HG03575 (cell line): ENCODE data around the gene USP24.

ENCODE experiments used
- ATAC-seq: cut with Tn5 transposase; IDR thresholded peaks from one replicate; pipeline ENCODE4 v1.9.1; 2021; ENCODE audit not compliant: unreplicated experiment, insufficient number of reproducible peaks, low FRiP score; ENCODE audit errors: extremely low read depth

Gene USP24

DNA sequence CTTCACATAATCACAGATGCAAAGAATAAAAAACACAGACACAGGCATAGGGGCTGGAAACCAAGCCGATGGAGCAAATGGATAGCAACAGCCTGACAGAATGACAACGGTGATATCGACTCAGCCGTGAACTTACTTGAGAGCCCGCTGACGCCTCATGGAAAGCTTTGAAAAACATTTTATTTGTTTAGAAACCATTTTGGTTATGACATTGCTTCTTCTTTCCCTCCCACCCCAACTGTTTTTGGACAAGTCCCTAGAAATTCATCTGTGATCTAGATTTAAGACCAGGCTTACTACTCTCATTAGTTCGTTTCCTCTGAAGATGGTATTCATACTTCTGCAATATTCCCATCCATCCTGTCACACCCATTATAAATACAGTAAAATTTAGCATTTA is 130.9 kb downstream of the USP24 start:
- ATAC-seq = no peak

DNA sequence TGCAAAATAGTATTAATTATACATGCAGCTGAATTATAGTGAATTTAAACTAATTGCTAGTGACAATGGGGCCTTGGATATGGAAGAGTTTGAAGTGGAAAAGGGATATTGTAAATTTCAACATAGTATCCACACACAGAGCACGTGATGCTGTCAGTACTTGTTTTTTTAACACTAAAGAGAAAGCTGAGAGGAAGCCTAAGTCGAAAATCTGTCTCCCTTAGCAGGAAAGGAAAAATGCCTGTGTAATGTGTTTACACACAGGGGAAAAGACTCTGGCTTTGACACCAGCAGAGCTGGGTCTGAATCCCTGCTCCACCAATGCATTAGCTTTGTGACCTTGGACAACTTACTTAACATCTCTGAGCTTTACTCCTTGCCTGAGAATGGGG is 133.3 kb downstream of the USP24 start:
- no peak for ATAC-seq

GRCh38 chr1:55081188-55081904 is 133.8 kb downstream of the USP24 start:
- ATAC-seq = no peak

DNA sequence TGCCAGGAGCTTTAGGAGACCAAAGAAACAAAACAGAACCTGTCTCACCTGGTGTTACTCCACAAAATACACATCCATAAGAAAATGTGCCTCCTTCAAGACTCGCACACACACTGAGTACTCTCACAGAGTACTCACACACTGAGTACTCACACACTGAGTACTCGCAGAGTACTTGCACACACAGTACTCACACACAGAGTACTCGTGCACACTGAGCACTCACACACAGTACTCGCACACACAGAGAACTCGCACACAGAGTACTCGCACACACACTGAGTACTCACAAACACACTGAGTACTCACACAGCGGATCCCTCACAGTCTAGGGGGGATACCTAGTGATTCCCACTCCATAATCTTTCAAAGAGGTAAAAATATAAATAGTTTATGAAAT is 135.5 kb downstream of the USP24 start:
- ATAC-seq = no peak

DNA sequence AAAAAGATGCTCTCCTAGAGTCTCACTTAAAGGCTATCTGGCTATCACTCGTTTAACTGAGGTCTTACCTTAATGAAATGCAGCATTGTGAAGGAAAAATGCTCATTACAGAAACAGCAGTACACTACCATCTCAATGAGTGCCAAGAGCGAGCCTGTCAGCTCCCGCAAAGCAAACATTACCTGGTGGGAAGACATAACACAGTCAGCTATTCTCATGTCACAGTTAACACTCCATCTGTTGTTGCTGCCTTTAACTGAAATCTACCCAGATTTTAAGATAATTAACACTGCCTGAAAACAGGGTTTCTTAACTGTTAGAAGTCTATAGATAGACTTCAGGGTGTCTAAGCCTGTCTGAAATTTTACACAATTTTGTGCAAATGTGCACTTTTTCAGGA is 136.7 kb downstream of the USP24 start:
- ATAC-seq = no peak

- ATAC-seq = no peak
These were observed 138.8 kb downstream of the USP24 start for GRCh38 chr1:55076356-55076755.

DNA sequence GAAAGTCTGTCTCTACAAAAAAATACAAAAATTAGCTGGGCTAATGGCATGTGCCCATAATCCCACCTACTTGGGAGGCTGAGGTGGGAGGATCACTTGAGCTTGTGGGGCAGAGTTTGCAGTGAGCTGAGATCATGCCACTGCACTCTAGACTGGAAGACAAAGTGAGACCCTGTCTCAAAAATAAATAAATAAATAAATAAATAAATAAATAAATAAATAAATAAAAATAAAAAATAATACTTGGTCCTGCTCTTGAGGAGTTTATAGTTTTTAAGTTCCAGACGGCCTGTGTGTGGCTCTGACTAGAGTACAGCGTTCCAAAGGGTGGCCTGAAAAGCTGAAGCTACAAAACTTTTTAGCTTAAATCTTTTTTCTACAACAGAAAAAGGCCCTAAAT is 140.7 kb downstream of the USP24 start:
- ATAC-seq = no peak

DNA sequence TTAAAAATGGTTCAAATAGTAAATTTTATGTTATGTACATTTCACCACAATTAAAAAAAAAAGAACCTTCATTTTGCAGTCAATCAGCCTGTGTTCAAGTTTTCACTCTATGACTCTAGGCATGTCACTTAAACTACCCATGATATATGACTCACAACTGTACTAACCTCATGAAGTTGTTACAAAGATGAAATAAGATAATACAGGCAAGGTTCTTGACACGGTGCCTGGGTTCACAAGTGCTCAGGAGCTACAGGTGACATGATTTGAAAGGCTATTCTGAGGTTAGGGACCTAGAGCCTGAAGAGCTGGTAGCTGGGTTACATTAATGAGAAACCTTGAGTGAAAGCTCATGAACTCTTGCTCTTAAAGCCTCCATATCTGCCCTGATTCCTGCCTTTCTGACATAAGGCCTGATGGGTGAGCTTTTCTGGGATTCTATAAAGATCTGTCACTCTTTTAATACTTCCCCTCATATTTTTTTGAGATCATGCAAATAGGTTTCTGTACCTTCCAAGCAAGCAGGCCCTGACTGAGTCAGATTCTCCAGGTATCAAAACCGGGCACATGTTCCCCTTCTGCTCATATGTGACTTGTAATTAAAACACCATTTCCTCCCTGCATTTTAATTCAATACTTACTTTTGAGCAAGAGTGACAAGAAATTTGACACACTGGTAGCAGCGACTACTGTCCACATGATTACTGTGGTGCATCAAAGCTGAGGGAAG is 141.8 kb downstream of the USP24 start:
- no peak for ATAC-seq

- no peak for ATAC-seq
These were observed 143.7 kb downstream of the USP24 start for GRCh38 chr1:55071477-55071876.

GRCh38 chr1:55070293-55071164 is 144.6 kb downstream of the USP24 start:
- no peak for ATAC-seq

- no peak for ATAC-seq
These were observed 145.9 kb downstream of the USP24 start for GRCh38 chr1:55069280-55069679.

- ATAC-seq = no peak
These were observed 146.5 kb downstream of the USP24 start for GRCh38 chr1:55068638-55069037.

GRCh38 chr1:55067914-55068313 is 147.2 kb downstream of the USP24 start:
- ATAC-seq = no peak

GRCh38 chr1:55067022-55067778 is 148.0 kb downstream of the USP24 start:
- ATAC-seq = no peak

DNA sequence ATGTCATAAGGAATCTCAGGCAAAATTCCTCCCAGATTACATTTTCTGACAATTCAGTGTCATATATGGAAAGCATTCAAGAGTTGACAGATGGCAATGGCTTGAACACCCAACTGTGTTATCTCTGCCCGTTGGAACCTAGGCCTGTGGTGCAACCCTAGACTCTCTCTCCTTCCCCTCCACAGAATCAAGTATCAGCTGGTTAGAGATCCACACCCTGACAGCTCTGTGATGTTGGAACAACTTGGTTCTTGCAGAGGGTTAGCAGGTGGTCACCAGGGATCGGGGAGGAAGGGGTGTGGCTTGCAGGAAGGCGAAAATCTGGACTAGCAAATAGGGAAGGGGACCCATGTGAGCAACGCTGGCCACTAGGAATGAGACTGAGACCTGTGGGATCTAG is 149.5 kb downstream of the USP24 start:
- no peak for ATAC-seq

GRCh38 chr1:55064861-55065263 is 150.3 kb downstream of the USP24 start:
- no peak for ATAC-seq

DNA sequence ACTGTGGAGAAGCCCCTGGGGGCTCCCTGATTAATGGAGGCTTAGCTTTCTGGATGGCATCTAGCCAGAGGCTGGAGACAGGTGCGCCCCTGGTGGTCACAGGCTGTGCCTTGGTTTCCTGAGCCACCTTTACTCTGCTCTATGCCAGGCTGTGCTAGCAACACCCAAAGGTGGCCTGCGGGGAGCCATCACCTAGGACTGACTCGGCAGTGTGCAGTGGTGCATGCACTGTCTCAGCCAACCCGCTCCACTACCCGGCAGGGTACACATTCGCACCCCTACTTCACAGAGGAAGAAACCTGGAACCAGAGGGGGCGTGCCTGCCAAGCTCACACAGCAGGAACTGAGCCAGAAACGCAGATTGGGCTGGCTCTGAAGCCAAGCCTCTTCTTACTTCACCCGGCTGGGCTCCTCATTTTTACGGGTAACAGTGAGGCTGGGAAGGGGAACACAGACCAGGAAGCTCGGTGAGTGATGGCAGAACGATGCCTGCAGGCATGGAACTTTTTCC is 151.0 kb downstream of the USP24 start:
- ATAC-seq = no peak

DNA sequence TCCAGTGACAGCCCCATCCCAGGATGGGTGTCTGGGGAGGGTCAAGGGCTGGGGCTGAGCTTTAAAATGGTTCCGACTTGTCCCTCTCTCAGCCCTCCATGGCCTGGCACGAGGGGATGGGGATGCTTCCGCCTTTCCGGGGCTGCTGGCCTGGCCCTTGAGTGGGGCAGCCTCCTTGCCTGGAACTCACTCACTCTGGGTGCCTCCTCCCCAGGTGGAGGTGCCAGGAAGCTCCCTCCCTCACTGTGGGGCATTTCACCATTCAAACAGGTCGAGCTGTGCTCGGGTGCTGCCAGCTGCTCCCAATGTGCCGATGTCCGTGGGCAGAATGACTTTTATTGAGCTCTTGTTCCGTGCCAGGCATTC is 151.6 kb downstream of the USP24 start:
- ATAC-seq = no peak
